Activated naive CD4-positive, alpha-beta T cell treated with anti-CD3 and anti-CD28 coated beads, Interleukin-2, amount 50 U/mL, for 16 hours (primary cell): ENCODE data around the gene HAP1.
"Not testable (repeated sequence)": the region's sequence is repeated elsewhere in the genome, so short reads cannot be mapped to it uniquely, and the experiment has no call there.

Source experiments
- DNase-seq: peaks from one replicate; pipeline ENCODE4 v3.0.0-alpha.2; 2020

The HAP1 gene

GRCh38 chr17:41734139-41734948, at the start of gene HAP1:
Gene HAP1 (minus strand): TSS chr17:41734643. CDS start chr17:41734634, 9 bp downstream.
- DNase-seq, result peak; percentile 27

- DNase-seq, result no peak
These were observed 47.7 kb upstream of the HAP1 start for GRCh38 chr17:41782142-41782541.

- DNase-seq, result no peak
These were observed 47.1 kb upstream of the HAP1 start for GRCh38 chr17:41781404-41782110.

- no peak for DNase-seq
These were observed 45.5 kb upstream of the HAP1 start for GRCh38 chr17:41779954-41780353.

GRCh38 chr17:41777574-41778188, 43.2 kb upstream of the HAP1 start:
- DNase-seq, result no peak

GRCh38 chr17:41777157-41777573, 42.7 kb upstream of the HAP1 start:
- DNase-seq, result no peak

GRCh38 chr17:41776262-41776900, 41.9 kb upstream of the HAP1 start:
- DNase-seq, result not testable (repeated sequence)

GRCh38 chr17:41775394-41776226, 41.2 kb upstream of the HAP1 start:
- DNase-seq, result no peak

GRCh38 chr17:41773731-41774193, 39.3 kb upstream of the HAP1 start:
- DNase-seq, result no peak

- DNase-seq, result no peak
These were observed 38.7 kb upstream of the HAP1 start for GRCh38 chr17:41773190-41773588.

GRCh38 chr17:41772586-41773189, 38.2 kb upstream of the HAP1 start:
- no peak for DNase-seq

- no peak for DNase-seq
These were observed 37.8 kb upstream of the HAP1 start for GRCh38 chr17:41772218-41772585.

GRCh38 chr17:41771389-41772206, 37.2 kb upstream of the HAP1 start:
- DNase-seq, result no peak

GRCh38 chr17:41769985-41770384, 35.5 kb upstream of the HAP1 start:
- DNase-seq, result no peak

GRCh38 chr17:41769346-41769862, 35.0 kb upstream of the HAP1 start:
- DNase-seq, result no peak

- DNase-seq, result no peak
These were observed 34.3 kb upstream of the HAP1 start for GRCh38 chr17:41768682-41769288.

GRCh38 chr17:41767324-41768042, 33.0 kb upstream of the HAP1 start:
- no peak for DNase-seq

- DNase-seq, result no peak
These were observed 31.7 kb upstream of the HAP1 start for GRCh38 chr17:41766135-41766534.

- no peak for DNase-seq
These were observed 28.9 kb upstream of the HAP1 start for GRCh38 chr17:41763327-41763726.

GRCh38 chr17:41762841-41763240, 28.4 kb upstream of the HAP1 start:
- no peak for DNase-seq
